GM12878 (cell line): ENCODE measurements around the gene MACF1. TPM values are rescaled to one million over a fixed set of nuclear protein-coding genes. Genes with fewer than 3 reads are reported as not detected.

Experiments used
- ATAC-seq: fragments of 200-7000 bp; cut with Tn5 transposase; 3 replicates; pipeline ENCODE4 v1.9.1; 2020; ENCODE audit warnings: mild to moderate bottlenecking, moderate library complexity
- BruUV-seq: library from RNA; stranded (reverse); fragments of 400-500 nt; replicated peaks from 2 replicates; lab custom pipeline; 2021; lab: Mats Ljungman, UMichigan
- CTCF ChIA-PET: fragments of 300-600 bp; sonication (Branson Sonifier 250); formaldehyde crosslinking; extraction: SDS; loops from one replicate; lab custom pipeline; 2021; ENCODE audit warnings: inconsistent platforms; lab: Yijun Ruan, JAX
- POLR2A ChIA-PET: fragments of 350-600 bp; formaldehyde crosslinking; extraction: SDS; loops from one replicate; lab custom pipeline; 2021; ENCODE audit warnings: inconsistent platforms; lab: Charles Lee
- RAD21 ChIA-PET: fragments of 300-600 bp; sonication (Branson Sonifier 250); formaldehyde crosslinking; loops from one replicate; lab custom pipeline; 2023; ENCODE audit warnings: antibody characterized with exemption; ENCODE audit not compliant: unreplicated experiment; lab: Charles Lee
- SMC1A ChIA-PET: fragments of 300-600 bp; sonication (Branson Sonifier 250); formaldehyde crosslinking; loops from one replicate; lab custom pipeline; 2023; ENCODE audit not compliant: unreplicated experiment, uncharacterized antibody; lab: Charles Lee
- DNase-seq: peaks from one replicate; pipeline ENCODE4 v3.0.0-alpha.2; 2011; ENCODE audit warnings: low read depth, low spot score
- FAIRE-seq: peaks from 3 replicates; lab custom pipeline; 2011; peaks lifted over from hg19 to GRCh38; lab: Jason Lieb, UNC
- H2AFZ ChIP-seq: 2 replicates; pipeline ENCODE4 v1.6.0; 2011; ENCODE audit warnings: low read depth, low read length, control low read depth; ENCODE audit not compliant: control insufficient read depth
- H3K27ac ChIP-seq: 2 replicates; pipeline ENCODE4 v1.5.1; 2011; ENCODE audit warnings: control low read depth; ENCODE audit not compliant: control insufficient read depth, insufficient read depth
- H3K27me3 ChIP-seq, 2 experiments: replicated peaks in 1 of 2; 2 replicates each; pipeline versions ENCODE4 v1.6.0 to v1.6.1; 2011; ENCODE audit warnings: low read length in 1 of 2; ENCODE audit not compliant: control insufficient read depth in 2 of 2, insufficient read depth in 2 of 2
- H3K36me3 ChIP-seq, 2 experiments: 2 replicates each; pipeline ENCODE4 v1.5.1; 2011; ENCODE audit warnings: low read length in 1 of 2; ENCODE audit not compliant: control insufficient read depth in 2 of 2, insufficient read depth in 2 of 2
- H3K4me1 ChIP-seq: 2 replicates; pipeline ENCODE4 v1.6.1; 2011; ENCODE audit warnings: mild to moderate bottlenecking, low read length, moderate library complexity, mixed read lengths; ENCODE audit not compliant: control insufficient read depth, insufficient read depth
- H3K4me2 ChIP-seq: 2 replicates; pipeline ENCODE4 v1.6.0; 2011; ENCODE audit warnings: control low read depth; ENCODE audit not compliant: control insufficient read depth, insufficient read depth
- H3K4me3 ChIP-seq: fragments of 200-600 bp; sonication (generic); 2 replicates; pipeline ENCODE4 v1.5.1; 2016
- H3K79me2 ChIP-seq: 2 replicates; pipeline ENCODE4 v1.6.0; 2011; ENCODE audit warnings: low read length; ENCODE audit not compliant: control insufficient read depth, insufficient read depth
- H3K9ac ChIP-seq: 2 replicates; pipeline ENCODE4 v1.8.0; 2011; ENCODE audit warnings: low read length, control low read depth, mixed read lengths; ENCODE audit not compliant: control insufficient read depth, insufficient read depth
- H3K9me3 ChIP-seq: replicated peaks from 3 replicates; pipeline ENCODE4 v1.5.1; 2011; ENCODE audit warnings: mild to moderate bottlenecking, low read length; ENCODE audit not compliant: control insufficient read depth, insufficient read depth
- H4K20me1 ChIP-seq: 2 replicates; pipeline ENCODE4 v1.6.0; 2011; ENCODE audit not compliant: control insufficient read depth, insufficient read depth
- BACH1 ChIP-seq: fragments of 450-650 bp; IDR thresholded peaks from 2 replicates; pipeline ENCODE4 v1.6.1; 2017; ENCODE audit warnings: mild to moderate bottlenecking, borderline replicate concordance
- CBFB ChIP-seq: IDR thresholded peaks from 2 replicates; pipeline ENCODE4 v1.6.1; 2016; ENCODE audit warnings: antibody characterized with exemption, low read depth
- CBX5 ChIP-seq: sonication (generic); IDR thresholded peaks from 2 replicates; pipeline ENCODE4 v1.6.1; 2016; ENCODE audit warnings: low read depth, moderate library complexity, mild to moderate bottlenecking, inconsistent platforms
- EGR1 ChIP-seq, 2 experiments: IDR thresholded peaks; 1 replicate in 1 of 2; 2 replicates in 1 of 2; pipeline ENCODE4 v1.6.1; 2011 to 2012; ENCODE audit warnings: low read depth in 2 of 2, low read length in 2 of 2, borderline replicate concordance in 1 of 2, mild to moderate bottlenecking in 1 of 2, moderate library complexity in 1 of 2
- EZH2 ChIP-seq: IDR thresholded peaks from 2 replicates; pipeline ENCODE4 v1.6.1; 2012; ENCODE audit warnings: low read depth, mild to moderate bottlenecking, control low read depth, inconsistent platforms, low read length, borderline replicate concordance; ENCODE audit not compliant: control insufficient read depth
- MTA3 ChIP-seq: IDR thresholded peaks from 2 replicates; pipeline ENCODE4 v1.6.1; 2012; ENCODE audit warnings: low read length, inconsistent platforms, borderline replicate concordance
- NFIC ChIP-seq: IDR thresholded peaks from 2 replicates; pipeline ENCODE4 v1.6.1; 2012; ENCODE audit warnings: low read depth, mild to moderate bottlenecking, inconsistent platforms, low read length, moderate library complexity
- NR2F1 ChIP-seq: fragments of 450-650 bp; conservative IDR thresholded peaks from 2 replicates; pipeline ENCODE4 v1.6.1; 2017; ENCODE audit warnings: mild to moderate bottlenecking
- SPI1 ChIP-seq: IDR thresholded peaks from 2 replicates; pipeline ENCODE4 v1.6.1; 2011; ENCODE audit warnings: low read depth, mild to moderate bottlenecking, low read length, moderate library complexity, borderline replicate concordance; ENCODE audit not compliant: insufficient read depth
- STAT3 ChIP-seq: IDR thresholded peaks from 2 replicates; pipeline ENCODE4 v1.6.1; 2011; ENCODE audit warnings: low read depth, low read length, improper control_type of control experiment
- TARDBP ChIP-seq: IDR thresholded peaks from 2 replicates; pipeline ENCODE4 v1.6.1; 2016; ENCODE audit warnings: borderline replicate concordance
- TBL1XR1 ChIP-seq: IDR thresholded peaks from 2 replicates; pipeline ENCODE4 v1.6.1; 2012; ENCODE audit warnings: low read depth, low read length, improper control_type of control experiment
- ZNF274 ChIP-seq: IDR thresholded peaks from one replicate; pipeline ENCODE4 v1.8.0; 2011; ENCODE audit not compliant: insufficient read length, insufficient read depth
- WGBS: methylation state at CpG from one replicate; pipeline ENCODE4 v1.1.6; 2016; ENCODE audit warnings: low lambda C conversion rate; ENCODE audit not compliant: insufficient replicate concordance, insufficient coverage; ENCODE audit errors: missing lambda C conversion rate; 5-methylcytosine and 5-hydroxymethylcytosine counted together
- in situ Hi-C: fragments of 300-500 bp; cut with MboI; formaldehyde crosslinking; loops from 9 replicates; pipeline ENCODE4 v1.14.3; 2018; ENCODE audit warnings: mixed read lengths
- intact Hi-C: fragments of 100-400 bp; cut with micrococcal nuclease; formaldehyde crosslinking; loops from one replicate; pipeline ENCODE4 v1.14.2; 2022; ENCODE audit not compliant: unreplicated experiment
- polyA plus RNA-seq, 11 experiments: library from polyadenylated mRNA; depleted of rRNA in 4 of 11; unstranded in 6 of 11; stranded (reverse) in 5 of 11; fragments of >200 nt; fragmentation: Nextera tagmentation in 4 of 11; fragmentation: Illumina TruSeq in 1 of 11; extraction: Ambion mirVana in 4 of 11; extraction: Trizol in 1 of 11; gene quantifications; 1 replicate in 1 of 11; 2 replicates in 10 of 11; pipeline versions ENCODE4 v1.2.1 to v1.2.3, GENCODE V29; 2011 to 2016; ENCODE audit warnings: inconsistent platforms in 2 of 11, missing spikeins in 2 of 11, low read depth in 1 of 11
- total RNA-seq, 4 experiments: library from RNA; depleted of rRNA in 3 of 4; stranded (reverse); fragments of >200 nt in 3 of 4; fragmentation: Illumina TruSeq in 1 of 4; extraction: Trizol in 1 of 4; gene quantifications; 2 replicates each; pipeline versions ENCODE4 v1.2.1 to v1.2.3, GENCODE V29; 2013 to 2021
- TF ChIP-seq, protein P1 (sequence below): fragments of 450-650 bp; formaldehyde crosslinking; IDR thresholded peaks from 2 replicates; pipeline ENCODE4 v1.5.0; 2022; ENCODE audit warnings: mild to moderate bottlenecking, missing genetic modification characterization
- TF ChIP-seq, protein P2 (sequence below): fragments of 450-650 bp; IDR thresholded peaks from 2 replicates; pipeline ENCODE4 v1.6.1; 2017; ENCODE audit warnings: mild to moderate bottlenecking, low read depth, inconsistent platforms; ENCODE audit not compliant: poor library complexity, severe bottlenecking
- TF ChIP-seq, protein P3 (sequence below): IDR thresholded peaks from 2 replicates; pipeline ENCODE4 v1.6.1; 2011; ENCODE audit warnings: low read depth, mild to moderate bottlenecking, low read length, moderate library complexity, borderline replicate concordance; ENCODE audit errors: extremely low read depth

Gene MACF1
- total and polyA plus RNA-seq, 10 of the 15 experiments (the other 5 are each of a cell fraction or from before 2014, with no cell fraction given): 15.5 to 201 (median 76.9) TPM

DNA sequence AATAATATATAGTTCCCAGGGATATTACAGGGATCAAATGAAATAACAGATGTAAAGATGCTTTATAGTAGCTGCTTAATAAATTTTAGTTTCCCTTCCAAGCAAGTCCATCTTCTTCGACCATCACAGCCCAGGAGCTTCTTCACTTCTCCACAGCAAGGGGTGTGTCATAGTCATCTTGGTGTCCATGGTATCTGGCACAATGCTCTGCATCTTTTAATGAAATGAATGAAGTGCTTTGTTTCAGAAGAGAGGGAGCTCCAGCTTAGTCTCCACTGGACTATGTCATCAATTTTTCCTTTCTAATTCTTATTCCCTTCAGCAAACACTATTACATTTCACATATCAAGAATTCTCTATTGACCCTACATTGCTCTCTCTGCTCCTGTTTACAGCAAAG is 4.9 kb upstream of the MACF1 start (continued):
- TF ChIP-seq, protein P1, sequence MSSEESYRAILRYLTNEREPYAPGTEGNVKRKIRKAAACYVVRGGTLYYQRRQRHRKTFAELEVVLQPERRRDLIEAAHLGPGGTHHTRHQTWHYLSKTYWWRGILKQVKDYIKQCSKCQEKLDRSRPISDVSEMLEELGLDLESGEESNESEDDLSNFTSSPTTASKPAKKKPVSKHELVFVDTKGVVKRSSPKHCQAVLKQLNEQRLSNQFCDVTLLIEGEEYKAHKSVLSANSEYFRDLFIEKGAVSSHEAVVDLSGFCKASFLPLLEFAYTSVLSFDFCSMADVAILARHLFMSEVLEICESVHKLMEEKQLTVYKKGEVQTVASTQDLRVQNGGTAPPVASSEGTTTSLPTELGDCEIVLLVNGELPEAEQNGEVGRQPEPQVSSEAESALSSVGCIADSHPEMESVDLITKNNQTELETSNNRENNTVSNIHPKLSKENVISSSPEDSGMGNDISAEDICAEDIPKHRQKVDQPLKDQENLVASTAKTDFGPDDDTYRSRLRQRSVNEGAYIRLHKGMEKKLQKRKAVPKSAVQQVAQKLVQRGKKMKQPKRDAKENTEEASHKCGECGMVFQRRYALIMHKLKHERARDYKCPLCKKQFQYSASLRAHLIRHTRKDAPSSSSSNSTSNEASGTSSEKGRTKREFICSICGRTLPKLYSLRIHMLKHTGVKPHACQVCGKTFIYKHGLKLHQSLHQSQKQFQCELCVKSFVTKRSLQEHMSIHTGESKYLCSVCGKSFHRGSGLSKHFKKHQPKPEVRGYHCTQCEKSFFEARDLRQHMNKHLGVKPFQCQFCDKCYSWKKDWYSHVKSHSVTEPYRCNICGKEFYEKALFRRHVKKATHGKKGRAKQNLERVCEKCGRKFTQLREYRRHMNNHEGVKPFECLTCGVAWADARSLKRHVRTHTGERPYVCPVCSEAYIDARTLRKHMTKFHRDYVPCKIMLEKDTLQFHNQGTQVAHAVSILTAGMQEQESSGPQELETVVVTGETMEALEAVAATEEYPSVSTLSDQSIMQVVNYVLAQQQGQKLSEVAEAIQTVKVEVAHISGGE (CRISPR knock-in tag): no peak
- TF ChIP-seq, all 136 proteins: peak for 0

DNA sequence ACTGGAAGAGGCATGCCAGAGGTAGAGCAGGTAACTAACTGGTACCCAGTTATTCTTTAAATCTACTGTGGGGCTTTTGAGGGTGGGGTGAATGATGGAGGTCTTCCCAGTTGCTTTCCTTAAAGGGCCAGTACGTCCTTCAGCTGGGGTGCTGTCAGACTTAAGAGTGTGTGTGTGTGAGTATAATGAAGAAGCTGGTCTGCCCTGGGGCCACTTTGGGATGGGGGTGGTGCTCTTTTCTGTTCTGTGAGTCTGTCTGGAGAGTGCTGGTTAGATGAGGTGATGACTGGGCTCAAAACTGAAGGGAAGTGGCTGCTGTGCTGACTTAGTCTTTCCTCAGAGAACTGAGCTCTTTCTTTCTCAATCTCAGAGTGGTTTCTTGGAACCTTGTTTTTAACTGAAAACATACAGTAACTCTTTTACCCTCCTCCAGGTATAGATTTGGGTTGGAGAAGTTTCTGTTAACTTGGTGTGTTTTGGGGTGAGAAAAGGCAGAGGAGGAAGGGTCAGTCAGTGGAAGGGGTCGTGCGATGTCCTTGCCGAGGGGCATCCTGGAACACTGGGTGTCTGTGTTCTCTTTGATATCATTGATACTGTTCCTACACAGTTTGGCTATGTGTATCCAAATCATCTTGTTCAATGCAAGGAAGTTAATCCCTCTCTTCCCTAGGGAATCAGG is 746 bp downstream of the MACF1 start:
- RAD21 ChIA-PET: interaction anchor here (1.0 to 5.9 kb wide), 7 partner anchors 11 to 102 kb away, joined by 3 to 66 read pairs (median 7); no protein-coding TSS in a partner anchor
- SMC1A ChIA-PET: interaction anchor here (0.7 to 6.5 kb wide), 21 partner anchors 7 to 219 kb away, joined by 3 to 86 read pairs (median 5); no protein-coding TSS in a partner anchor
- Histone ChIP-seq H3K9me3 (no peaks in the 10 kb centered on the region), H3K36me3 (no peaks in the 10 kb centered on the region), H3K9ac (peak overlapping the region; percentile 74), H2AFZ (peak overlapping the region; percentile 74), H3K4me1 (peaks cover 12% of the 10 kb centered on the region), H3K4me3 (peak overlapping the region; percentile 67), H3K79me2 (peaks cover 42% of the 10 kb centered on the region), H3K27me3 (no peaks in the 10 kb centered on the region), H3K27ac (peak overlapping the region; percentile 83), H3K4me2 (peak overlapping the region; percentile 100), H4K20me1 (no peaks in the 10 kb centered on the region)
- intact Hi-C loops (no loop called here), in situ Hi-C loops (no loop called here)
- DNase-seq: no peak
- FAIRE-seq: peak; percentile 64
- peak; percentile 87 for ATAC-seq
- 69% methylated on average over 4 of the region's 4 CpGs for WGBS
- CTCF ChIA-PET: interaction anchor here (0.7 to 8.9 kb wide), 11 partner anchors 8 to 107 kb away, joined by 3 to 105 read pairs (median 5); no protein-coding TSS in a partner anchor
- POLR2A ChIA-PET: interaction anchor here (1.1 to 3.8 kb wide), 6 partner anchors 9 to 99 kb away, joined by 3 to 53 read pairs (median 6); no protein-coding TSS in a partner anchor
- BruUV-seq: no TSS peak
- TF ChIP-seq CBX5: no peak
- no peak for TF ChIP-seq TARDBP
- TF ChIP-seq STAT3: no peak
- TF ChIP-seq SPI1: peak; percentile 46; the same call in 1 of the 2 replicates
- no peak for TF ChIP-seq TBL1XR1
- no peak for TF ChIP-seq MTA3
- TF ChIP-seq, protein P2, sequence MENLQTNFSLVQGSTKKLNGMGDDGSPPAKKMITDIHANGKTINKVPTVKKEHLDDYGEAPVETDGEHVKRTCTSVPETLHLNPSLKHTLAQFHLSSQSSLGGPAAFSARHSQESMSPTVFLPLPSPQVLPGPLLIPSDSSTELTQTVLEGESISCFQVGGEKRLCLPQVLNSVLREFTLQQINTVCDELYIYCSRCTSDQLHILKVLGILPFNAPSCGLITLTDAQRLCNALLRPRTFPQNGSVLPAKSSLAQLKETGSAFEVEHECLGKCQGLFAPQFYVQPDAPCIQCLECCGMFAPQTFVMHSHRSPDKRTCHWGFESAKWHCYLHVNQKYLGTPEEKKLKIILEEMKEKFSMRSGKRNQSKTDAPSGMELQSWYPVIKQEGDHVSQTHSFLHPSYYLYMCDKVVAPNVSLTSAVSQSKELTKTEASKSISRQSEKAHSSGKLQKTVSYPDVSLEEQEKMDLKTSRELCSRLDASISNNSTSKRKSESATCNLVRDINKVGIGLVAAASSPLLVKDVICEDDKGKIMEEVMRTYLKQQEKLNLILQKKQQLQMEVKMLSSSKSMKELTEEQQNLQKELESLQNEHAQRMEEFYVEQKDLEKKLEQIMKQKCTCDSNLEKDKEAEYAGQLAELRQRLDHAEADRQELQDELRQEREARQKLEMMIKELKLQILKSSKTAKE: no peak
- no peak for TF ChIP-seq ZNF274
- no peak for TF ChIP-seq EGR1 (IDR thresholded peaks at IDR 0.05; ENCODE audit: borderline replicate concordance in 1 of 2, low read depth in 2 of 2, low read length in 2 of 2)
- no peak for TF ChIP-seq CBFB
- TF ChIP-seq EZH2: no peak
- TF ChIP-seq, protein P3, sequence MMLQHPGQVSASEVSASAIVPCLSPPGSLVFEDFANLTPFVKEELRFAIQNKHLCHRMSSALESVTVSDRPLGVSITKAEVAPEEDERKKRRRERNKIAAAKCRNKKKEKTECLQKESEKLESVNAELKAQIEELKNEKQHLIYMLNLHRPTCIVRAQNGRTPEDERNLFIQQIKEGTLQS: no peak
- TF ChIP-seq NR2F1: no peak
- no peak for TF ChIP-seq BACH1
- TF ChIP-seq NFIC: no peak; the same call in 1 of the 2 replicates
